GM12872 (cell line): ENCODE measurements around the gene COL5A2.

ENCODE experiments used
- TF ChIP-seq, protein P1 (sequence below): IDR thresholded peaks from 3 replicates; pipeline ENCODE4 v1.5.1; 2011; ENCODE audit warnings: low read depth, mild to moderate bottlenecking, low read length, moderate library complexity; ENCODE audit not compliant: insufficient read depth

Gene COL5A2

DNA sequence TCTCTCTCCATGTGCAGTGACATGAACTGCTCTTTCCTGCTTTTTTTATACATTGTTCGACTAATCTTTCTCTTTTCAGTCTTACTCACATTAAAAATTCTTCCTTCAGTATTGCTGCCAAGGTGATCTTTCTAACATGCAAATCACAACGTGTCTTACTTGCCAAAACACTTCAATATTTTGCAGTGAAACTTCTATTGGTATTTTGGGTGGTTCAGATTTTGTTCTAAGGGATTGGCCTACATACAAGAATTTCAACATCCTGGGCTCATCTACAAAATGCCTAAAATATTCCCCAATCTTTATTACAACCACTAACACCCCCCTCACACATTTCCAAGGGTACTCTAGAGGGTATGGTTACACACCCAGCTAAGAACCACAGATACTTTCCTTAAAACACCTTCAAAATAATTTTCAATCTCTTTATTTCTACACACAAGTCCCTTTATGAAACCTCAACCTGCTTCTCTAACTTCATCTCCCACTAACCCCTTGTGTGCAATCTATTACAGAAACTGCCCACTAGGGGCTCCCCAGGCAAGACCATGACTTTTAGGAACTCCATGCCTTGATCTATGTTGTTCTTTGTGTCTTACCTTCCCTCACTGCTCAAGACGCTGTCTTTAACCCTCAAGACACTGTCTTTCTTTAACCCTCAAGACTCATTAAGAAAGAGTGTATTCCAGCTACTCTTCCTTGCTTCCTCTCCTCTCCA, 154.5 kb downstream of the COL5A2 start:
- TF ChIP-seq, protein P1, sequence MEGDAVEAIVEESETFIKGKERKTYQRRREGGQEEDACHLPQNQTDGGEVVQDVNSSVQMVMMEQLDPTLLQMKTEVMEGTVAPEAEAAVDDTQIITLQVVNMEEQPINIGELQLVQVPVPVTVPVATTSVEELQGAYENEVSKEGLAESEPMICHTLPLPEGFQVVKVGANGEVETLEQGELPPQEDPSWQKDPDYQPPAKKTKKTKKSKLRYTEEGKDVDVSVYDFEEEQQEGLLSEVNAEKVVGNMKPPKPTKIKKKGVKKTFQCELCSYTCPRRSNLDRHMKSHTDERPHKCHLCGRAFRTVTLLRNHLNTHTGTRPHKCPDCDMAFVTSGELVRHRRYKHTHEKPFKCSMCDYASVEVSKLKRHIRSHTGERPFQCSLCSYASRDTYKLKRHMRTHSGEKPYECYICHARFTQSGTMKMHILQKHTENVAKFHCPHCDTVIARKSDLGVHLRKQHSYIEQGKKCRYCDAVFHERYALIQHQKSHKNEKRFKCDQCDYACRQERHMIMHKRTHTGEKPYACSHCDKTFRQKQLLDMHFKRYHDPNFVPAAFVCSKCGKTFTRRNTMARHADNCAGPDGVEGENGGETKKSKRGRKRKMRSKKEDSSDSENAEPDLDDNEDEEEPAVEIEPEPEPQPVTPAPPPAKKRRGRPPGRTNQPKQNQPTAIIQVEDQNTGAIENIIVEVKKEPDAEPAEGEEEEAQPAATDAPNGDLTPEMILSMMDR, result peak; percentile 61

DNA sequence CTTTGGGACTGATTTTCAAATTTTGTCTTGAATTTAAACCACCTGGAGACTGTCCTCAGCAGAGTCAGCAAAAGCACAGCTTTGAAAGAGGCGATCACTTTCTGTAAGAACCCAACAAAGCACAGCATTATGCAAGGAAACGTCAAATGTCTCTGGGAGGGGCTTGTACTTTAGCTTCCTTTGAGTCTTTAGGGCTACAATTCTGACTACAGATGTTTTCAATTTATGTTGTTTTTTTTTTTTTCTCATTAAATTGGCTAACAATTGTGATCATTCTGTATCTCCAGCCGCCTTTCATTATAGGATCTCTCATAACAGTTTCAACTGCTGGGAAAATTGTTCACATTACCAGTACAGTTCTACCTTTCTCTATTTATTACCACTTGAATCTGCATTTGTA, 157.1 kb downstream of the COL5A2 start:
- TF ChIP-seq, protein P1, result no peak

DNA sequence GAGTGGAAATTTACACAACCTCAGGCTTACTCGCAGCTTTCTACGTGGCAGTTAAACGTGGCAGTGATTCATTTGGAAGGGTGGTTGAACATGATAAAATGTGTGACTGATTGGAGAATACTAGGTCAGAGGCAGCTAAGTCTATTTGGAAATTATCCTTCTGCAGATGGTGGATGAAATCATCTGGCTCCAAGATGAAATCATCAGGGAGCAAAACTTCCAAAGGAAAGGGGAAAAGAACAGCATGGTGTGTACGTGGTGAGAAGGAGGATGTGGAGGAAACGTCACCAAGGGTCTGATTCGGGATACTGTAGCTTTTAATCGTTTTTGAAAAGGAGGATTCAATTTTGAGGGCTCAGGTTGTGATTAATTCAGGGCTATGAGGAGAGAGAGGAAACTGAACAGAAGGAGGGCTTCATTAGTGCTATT, 157.5 kb downstream of the COL5A2 start:
- TF ChIP-seq, protein P1, result no peak

DNA sequence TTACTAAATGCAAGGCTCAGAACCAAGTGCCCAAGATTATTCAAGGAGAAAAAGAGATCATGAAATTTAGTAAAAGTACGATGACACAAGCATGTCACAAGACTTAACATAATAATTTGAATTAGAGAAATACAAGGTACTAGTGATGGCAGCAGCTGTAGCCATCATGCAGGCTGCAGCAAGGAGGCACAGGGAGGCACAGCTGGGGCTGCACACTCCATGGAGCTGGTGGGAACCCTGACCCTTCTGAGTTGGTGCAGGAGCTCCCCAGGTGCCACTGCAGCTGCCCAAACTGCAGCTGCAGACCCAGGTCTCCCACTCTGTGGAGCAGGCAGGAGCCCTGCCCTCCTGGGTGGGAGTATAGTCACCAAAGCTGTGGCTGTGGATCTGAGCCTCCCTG, 159.4 kb downstream of the COL5A2 start:
- TF ChIP-seq, protein P1, result no peak

DNA sequence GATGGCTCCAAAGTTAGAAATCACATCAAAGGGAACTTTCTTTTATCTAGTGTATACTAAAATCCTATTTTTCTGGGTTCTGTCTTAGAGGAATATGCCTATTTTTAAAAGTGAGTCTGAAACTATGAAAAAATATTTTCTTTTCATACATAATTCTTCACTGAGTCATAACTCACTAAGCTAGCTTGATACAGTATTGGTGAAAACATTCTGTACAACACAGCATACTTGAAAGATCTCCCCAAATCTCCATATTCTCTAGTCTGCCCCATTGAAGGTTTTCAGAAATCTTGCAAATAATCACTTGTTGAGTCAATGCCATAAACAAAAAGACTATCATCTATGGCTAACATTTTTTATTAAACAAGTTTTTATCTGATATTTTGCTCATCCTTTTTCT, 160.9 kb downstream of the COL5A2 start:
- TF ChIP-seq, protein P1, result no peak

DNA sequence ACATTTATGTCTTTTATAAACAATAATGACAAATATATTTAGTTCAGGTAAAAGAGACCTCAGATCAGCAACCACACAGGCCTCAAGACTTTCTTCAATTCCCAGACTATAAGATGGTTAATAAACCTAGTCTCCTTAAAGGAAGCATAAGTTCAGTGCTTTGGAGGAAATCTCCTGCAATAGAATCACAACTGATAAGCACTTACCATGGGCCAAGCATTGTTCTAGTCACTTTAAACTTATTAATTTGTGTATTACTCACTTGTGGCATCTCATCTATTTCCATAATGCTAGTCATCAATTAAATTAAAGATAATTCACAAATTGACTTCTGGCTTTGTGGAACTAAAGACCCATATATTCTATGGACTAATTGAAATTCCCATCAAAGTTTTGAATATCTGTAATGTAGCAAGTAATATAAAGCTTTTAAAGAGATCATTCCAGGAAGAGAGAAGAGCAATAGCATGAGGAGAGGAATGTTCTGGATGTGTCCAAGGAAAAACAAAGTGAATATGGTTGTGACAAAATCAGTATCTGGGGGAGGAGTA, 163.2 kb downstream of the COL5A2 start:
- TF ChIP-seq, protein P1, result no peak

DNA sequence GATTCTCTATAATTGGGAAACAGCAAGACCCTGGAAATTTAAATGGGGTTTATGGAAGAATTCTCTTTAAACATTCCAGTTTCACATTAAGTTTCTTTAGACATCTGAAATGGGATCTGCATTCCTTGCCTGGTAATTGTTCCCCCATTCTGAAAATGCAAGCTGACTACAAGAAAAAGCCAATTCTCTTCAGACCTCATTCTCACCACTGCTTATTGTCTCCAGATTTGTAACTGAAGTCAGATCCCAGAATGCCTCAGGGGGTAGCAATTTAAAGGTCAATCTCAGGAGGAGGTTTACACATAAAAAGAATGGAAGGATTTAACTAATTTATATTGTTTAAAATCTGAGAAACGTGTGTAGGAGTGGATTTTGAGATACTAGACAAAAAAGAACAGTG, 164.2 kb downstream of the COL5A2 start:
- TF ChIP-seq, protein P1, result no peak
